Lower lobe of right lung (tissue), 2 donors: Measurements from ENCODE around the gene DOCK3. TPM values are rescaled to one million over a fixed set of nuclear protein-coding genes. Genes with fewer than 3 reads are reported as not detected.

Experiments used
- ATAC-seq, 2 donors: fragments of 200-7000 bp; cut with Tn5 transposase; one replicate each; pipeline ENCODE4 v1.9.1; 2020 to 2022; ENCODE audit warnings: mild to moderate bottlenecking in 2 of 2, moderate library complexity in 2 of 2
- DNase-seq: peaks from one replicate; pipeline ENCODE4 v3.0.0-alpha.2; 2020
- H3K27ac ChIP-seq: fragments of 200-600 bp; one replicate; pipeline ENCODE4 v1.8.0; 2022
- H3K27me3 ChIP-seq: fragments of 200-600 bp; one replicate; pipeline ENCODE4 v1.8.0; 2022; ENCODE audit warnings: low read depth
- H3K36me3 ChIP-seq: fragments of 200-600 bp; one replicate; pipeline ENCODE4 v1.8.0; 2022; ENCODE audit warnings: mild to moderate bottlenecking
- H3K4me1 ChIP-seq: fragments of 200-600 bp; one replicate; pipeline ENCODE4 v1.8.0; 2022
- H3K4me3 ChIP-seq: fragments of 200-600 bp; one replicate; pipeline ENCODE4 v1.8.0; 2022; ENCODE audit warnings: mild to moderate bottlenecking
- H3K9me3 ChIP-seq: fragments of 200-600 bp; one replicate; pipeline ENCODE4 v1.8.0; 2022
- intact Hi-C: fragments of 100-400 bp; cut with DNase I; formaldehyde crosslinking; loops from one replicate; pipeline ENCODE4 v1.11.0; 2022
- total RNA-seq: library from RNA; stranded (reverse); fragmentation: NEBNext Ultra II Directional; extraction: Animal tissue kit (Norgen Biotek cat#: 25700); gene quantifications from one replicate; pipeline ENCODE4 v1.2.1, GENCODE V29; 2021
- TF ChIP-seq, protein P1 (sequence below): fragments of 200-600 bp; IDR thresholded peaks from one replicate; pipeline ENCODE4 v1.8.0; 2022; ENCODE audit warnings: antibody characterized with exemption, mild to moderate bottlenecking
- donor health status: DM: no; HTN: yes; CAD: no; lungs with severe emphysema.

DOCK3 gene
- total RNA-seq, 1 donor from 2014 or later, result 1.5 TPM

DNA sequence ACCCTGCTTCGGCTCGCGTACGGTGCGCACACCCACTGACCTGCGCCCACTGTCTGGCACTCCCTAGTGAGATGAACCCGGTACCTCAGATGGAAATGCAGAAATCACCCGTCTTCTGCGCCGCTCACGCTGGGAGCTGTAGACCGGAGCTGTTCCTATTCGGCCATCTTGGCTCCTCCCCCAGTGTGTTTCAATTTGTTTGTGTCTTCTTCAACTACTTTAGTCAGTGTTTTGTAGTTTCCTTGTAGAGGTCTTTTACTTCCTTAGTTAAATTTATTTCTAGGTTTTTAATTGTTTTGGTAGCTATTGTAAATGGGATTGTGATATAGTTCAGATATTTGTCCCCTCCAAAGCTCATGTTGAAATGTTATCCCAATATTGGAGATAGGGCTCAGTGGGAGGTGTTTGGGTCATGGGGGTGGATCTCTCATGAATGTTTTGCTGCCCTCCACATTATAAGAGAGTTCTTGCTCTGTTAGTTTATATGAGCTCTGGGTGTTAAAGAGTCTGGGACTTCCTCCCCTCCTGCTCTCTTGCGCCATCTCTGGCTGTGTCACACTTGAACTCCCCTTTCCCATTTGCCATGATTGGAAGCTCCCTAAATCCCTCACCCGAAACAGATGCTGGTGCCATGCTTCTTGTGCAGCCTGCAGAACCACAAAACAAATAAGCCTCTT lies 304.4 kb downstream of the DOCK3 start:
- no peaks in the 10 kb centered on the region for H3K4me1 ChIP-seq
- DNase-seq, result no peak
- no peak for ATAC-seq

DNA sequence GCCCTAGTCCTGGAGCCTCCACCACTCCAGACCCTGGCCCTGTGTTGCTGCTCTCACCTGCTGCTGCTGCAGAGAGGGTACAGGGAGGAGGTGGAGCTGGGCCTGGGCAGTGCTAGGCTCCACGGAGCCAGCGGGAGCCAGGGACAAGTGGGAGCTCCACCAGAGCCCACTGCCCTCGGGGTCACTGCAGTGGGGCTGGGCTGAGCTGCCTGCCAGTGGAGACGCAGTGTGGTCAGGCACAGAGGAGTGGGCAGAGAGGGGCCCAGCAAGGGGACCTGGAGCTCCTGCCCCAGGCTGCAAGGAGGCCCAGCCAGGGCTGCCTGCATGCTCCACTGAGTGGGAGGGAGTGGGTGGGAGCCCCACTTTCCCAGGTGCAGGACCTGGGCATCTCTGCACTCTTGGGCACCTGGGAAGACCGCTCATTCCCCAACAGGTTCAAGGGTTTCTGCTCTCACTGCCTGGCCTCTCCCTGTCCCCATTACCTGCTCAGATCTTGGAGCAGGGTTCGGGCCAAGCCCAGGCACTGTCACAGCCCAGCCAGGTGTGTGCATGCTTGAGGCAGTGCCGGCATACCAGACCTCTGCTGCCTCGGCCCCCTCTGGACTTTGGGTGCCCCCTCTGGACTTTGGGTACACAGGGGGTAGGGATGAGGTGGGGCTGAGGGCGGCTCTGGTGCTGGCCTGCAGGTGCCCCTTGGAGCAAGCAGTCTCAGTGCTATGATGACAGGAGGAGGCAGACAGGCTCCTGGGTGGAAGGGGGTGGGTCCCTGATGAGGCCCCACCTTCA lies 308.0 kb downstream of the DOCK3 start:
- no peaks in the 10 kb centered on the region for H3K36me3 ChIP-seq
- ATAC-seq (peak in 1 of 2 donors; percentile 23), DNase-seq (no peak)
- TF ChIP-seq, protein P1, sequence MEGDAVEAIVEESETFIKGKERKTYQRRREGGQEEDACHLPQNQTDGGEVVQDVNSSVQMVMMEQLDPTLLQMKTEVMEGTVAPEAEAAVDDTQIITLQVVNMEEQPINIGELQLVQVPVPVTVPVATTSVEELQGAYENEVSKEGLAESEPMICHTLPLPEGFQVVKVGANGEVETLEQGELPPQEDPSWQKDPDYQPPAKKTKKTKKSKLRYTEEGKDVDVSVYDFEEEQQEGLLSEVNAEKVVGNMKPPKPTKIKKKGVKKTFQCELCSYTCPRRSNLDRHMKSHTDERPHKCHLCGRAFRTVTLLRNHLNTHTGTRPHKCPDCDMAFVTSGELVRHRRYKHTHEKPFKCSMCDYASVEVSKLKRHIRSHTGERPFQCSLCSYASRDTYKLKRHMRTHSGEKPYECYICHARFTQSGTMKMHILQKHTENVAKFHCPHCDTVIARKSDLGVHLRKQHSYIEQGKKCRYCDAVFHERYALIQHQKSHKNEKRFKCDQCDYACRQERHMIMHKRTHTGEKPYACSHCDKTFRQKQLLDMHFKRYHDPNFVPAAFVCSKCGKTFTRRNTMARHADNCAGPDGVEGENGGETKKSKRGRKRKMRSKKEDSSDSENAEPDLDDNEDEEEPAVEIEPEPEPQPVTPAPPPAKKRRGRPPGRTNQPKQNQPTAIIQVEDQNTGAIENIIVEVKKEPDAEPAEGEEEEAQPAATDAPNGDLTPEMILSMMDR, result no peak
- H3K27me3 ChIP-seq, result no peaks in the 10 kb centered on the region
- no peak overlapping the region for H3K4me3 ChIP-seq
- H3K4me1 ChIP-seq, result no peaks in the 10 kb centered on the region
- intact Hi-C loops, result no loop called here
- H3K9me3 ChIP-seq, result no peaks in the 10 kb centered on the region
- H3K27ac ChIP-seq, result no peak overlapping the region

More for the DNA sequence above, 304.4 kb downstream of the DOCK3 start:
- Histone ChIP-seq H3K27me3 (no peaks in the 10 kb centered on the region), H3K36me3 (no peaks in the 10 kb centered on the region), H3K27ac (no peak overlapping the region), H3K4me3 (no peak overlapping the region), H3K9me3 (no peaks in the 10 kb centered on the region)
- intact Hi-C loops, result no loop called here
- TF ChIP-seq, protein P1, result no peak

DNA sequence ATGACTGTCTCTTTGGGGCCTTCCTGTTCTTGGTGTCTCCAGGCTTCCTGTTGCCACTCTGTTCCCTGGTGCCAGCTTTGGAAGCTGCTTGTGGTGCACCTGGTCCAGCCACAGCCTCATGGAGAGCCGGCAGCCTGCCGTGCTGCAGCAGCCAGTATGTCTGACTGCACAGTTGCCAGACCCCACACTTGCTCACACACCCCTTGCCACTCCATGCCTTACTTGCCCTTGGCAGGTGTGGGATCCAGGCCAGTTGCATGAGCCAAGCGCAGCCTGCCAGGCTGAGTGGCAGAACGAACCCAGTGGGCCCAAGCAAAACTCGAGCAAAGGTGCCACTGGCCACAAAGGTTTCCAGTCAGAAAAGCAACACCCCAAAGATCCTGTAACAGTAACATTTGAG lies 309.2 kb downstream of the DOCK3 start:
- intact Hi-C loops, result no loop called here
- ATAC-seq, result no peak
- TF ChIP-seq, protein P1, result no peak
- H3K27ac ChIP-seq, result no peak overlapping the region
- H3K36me3 ChIP-seq, result no peaks in the 10 kb centered on the region
- no peaks in the 10 kb centered on the region for H3K9me3 ChIP-seq
- DNase-seq, result no peak
- H3K4me3 ChIP-seq, result no peak overlapping the region
- no peaks in the 10 kb centered on the region for H3K4me1 ChIP-seq
- H3K27me3 ChIP-seq, result no peaks in the 10 kb centered on the region

DNA sequence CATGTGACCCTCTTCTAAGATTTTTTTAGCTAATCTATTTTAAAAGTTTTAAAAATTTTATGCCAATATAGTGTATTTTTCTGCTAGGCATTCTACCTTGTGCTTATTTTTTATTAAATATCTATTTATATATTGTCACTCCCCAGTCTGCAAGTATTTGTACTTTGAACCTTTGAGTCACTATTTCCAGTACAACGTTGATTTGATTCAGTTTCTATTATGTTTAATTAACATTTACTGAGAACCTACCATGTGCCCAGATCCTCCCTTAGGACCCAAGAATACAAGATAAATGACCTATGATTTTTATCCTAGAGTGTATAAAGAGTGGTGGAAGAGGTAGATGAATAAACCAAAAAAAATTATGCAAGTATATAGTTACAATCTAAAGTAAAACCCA lies 311.2 kb downstream of the DOCK3 start:
- DNase-seq (no peak), ATAC-seq (no peak)
- intact Hi-C loops, result no loop called here
- H3K27ac ChIP-seq, result no peak overlapping the region
- no peaks in the 10 kb centered on the region for H3K27me3 ChIP-seq
- H3K4me1 ChIP-seq, result no peaks in the 10 kb centered on the region
- peaks cover 4% of the 10 kb centered on the region for H3K9me3 ChIP-seq
- TF ChIP-seq, protein P1, result no peak
- H3K4me3 ChIP-seq, result no peak overlapping the region
- no peaks in the 10 kb centered on the region for H3K36me3 ChIP-seq

DNA sequence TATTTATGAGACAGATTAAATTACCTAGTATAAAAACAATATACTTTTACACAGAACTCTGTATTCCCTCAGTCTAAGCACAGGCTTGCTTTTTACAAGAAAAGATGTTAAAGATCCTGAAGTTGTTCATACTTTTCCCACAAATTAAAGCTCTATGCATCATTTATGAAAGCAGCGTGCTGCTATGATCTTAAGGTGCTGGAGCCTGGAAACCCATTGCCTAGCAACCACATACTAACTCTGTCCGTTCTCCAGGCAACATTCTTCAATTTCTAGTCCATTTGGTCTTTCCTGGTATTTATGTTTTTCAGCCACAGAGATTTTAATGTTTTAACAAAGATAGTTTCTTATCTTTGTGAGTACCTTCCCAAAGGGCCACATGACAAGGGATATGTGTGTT lies 312.0 kb downstream of the DOCK3 start:
- H3K4me1 ChIP-seq, result no peaks in the 10 kb centered on the region
- no peaks in the 10 kb centered on the region for H3K36me3 ChIP-seq
- DNase-seq (no peak), ATAC-seq (no peak)
- H3K27ac ChIP-seq, result no peak overlapping the region
- TF ChIP-seq, protein P1, result no peak
- H3K4me3 ChIP-seq, result no peak overlapping the region
- no peaks in the 10 kb centered on the region for H3K27me3 ChIP-seq
- H3K9me3 ChIP-seq, result peaks cover 12% of the 10 kb centered on the region
- intact Hi-C loops, result no loop called here
